GM19025 (cell line): Measurements from ENCODE around the gene CWH43.
A peak's percentile ranks its signal among the peaks of the same experiment; 100 is the strongest.
"Not testable (repeated sequence)": the region's sequence is repeated elsewhere in the genome, so short reads cannot be mapped to it uniquely, and the experiment has no call there.

ENCODE experiments used
- ATAC-seq: cut with Tn5 transposase; IDR thresholded peaks from one replicate; pipeline ENCODE4 v1.9.1; 2021; ENCODE audit warnings: mild to moderate bottlenecking, low read depth, moderate library complexity; ENCODE audit not compliant: unreplicated experiment

CWH43 gene

GRCh38 chr4:48985976-48986653, at the start of gene CWH43:
TSS of gene CWH43 (plus strand) at chr4:48986275. CDS start at chr4:48986430, 155 bp downstream.
- ATAC-seq, result no peak

DNA sequence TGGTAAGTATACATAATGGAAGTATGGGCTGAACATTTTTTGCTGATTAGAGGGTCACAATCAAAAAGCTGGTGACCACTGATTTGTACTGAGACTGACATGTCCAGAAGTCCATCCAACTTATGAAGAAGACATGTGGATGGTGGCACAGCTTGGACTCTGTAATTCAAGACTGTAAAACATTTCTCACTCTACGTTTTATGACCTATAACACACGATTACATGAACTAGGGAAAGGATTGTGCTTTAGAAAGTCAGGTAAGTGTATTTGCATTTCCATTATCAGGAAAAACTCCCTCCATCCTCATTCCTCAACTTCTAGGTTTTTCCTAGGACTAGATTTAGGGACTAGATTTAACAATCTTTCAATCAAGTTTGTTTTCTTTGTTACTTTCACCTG, 49.0 kb upstream of the CWH43 start:
- ATAC-seq, result no peak

DNA sequence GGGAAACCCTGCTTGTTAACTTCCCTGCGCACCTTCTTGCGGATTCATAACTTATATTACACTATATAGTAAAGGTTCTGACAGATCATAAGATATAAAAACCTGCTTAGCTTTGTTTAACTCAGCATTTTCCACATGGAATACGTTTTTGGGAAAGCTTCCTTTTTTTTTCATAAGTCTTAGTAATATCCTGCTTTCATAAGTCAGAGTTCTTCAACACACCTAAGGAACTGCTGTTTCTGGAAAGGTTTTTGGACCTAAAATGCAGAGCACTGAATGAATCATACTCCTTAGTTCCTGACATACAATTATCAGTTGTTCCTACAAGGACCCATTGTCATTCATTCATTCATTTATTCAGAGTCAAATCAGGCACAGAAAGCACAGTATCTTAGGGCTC, 47.2 kb upstream of the CWH43 start:
- ATAC-seq, result no peak

- ATAC-seq, result no peak
Measured at GRCh38 chr4:48939785-48940184, 46.3 kb upstream of the CWH43 start.

DNA sequence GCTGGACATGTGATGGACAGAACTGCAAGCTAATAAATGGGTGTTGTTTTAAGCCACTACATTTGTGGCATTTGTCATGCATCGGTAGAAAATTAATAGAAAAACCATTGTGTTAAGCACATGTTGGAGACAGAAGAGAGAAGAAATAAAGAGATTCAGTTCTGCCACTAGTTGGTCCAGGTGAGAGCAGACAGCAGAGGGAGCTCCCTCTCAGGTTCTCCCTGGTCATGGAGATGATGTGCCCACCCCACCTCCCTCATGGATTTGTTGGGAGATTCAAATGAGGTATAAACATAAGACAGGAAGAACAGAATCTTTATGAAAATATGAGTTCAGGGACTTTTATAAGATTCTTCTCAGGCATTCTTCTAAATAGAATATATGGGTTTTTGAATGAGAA, 42.7 kb upstream of the CWH43 start:
- no peak for ATAC-seq

GRCh38 chr4:48944252-48944651, 41.8 kb upstream of the CWH43 start:
- ATAC-seq, result no peak

DNA sequence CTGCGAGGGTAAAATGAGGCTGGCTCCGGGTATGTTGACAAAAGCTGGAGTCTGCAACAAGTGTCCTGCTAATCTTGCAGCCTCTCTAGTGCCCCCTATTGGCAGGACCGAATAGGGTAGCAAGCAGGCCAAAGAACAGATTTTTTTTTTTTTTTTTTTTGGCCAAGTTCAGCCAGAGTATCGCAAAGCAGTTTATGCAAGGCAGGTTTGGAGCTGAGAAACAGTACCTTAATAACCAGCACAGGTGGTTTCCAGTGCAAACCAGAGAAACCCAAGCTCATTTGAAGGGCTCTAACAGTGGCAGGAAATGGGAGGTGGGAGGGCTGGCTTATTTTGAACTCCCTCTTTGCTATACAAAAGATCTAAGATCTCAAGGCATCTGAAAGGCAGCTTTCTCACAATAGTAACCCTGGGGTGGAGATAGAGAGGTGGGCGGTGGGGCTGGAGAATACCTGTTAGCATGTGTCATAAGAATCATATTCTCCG, 41.3 kb upstream of the CWH43 start:
- ATAC-seq, result no peak

DNA sequence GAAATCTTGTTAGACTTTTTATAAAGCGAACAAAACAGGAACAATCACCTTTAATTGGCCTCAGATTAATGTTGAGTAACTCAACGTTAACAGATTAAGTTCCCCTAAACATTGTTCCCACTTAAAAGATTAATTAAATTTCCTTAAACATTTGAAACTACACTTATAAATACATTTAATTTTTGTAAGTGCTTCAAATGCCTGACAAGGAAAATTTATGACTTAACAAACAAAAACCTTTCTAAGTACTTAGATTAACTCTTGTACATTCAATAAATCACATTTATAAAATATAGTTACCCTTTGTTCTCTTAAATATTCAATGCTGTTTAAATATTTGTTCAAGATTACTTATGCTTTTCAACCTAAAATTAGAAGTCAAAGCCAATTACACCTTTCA, 40.1 kb upstream of the CWH43 start:
- ATAC-seq, result no peak

DNA sequence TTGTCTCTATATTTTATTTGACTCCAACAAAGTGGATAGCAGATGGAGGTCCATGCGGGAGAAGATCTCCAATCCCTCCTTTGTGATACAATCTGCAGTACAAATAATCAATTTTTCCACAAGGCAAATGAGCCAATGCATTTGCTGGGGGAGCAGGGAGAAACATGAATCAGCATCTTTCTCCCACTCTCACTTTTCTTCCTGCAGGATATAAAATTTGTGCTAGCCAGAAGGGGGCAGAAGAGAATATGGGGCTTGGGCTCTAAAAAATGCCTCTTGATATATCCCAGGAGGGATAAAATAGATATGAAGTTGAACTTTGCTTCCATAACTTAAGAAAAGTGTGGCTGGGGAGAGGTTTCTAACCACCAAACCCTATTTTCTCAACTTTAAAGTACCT, 38.3 kb upstream of the CWH43 start:
- ATAC-seq, result no peak

- ATAC-seq, result no peak
Measured at GRCh38 chr4:48949086-48949485, 37.0 kb upstream of the CWH43 start.

- no peak for ATAC-seq
Measured at GRCh38 chr4:48949518-48950219, 36.4 kb upstream of the CWH43 start.

DNA sequence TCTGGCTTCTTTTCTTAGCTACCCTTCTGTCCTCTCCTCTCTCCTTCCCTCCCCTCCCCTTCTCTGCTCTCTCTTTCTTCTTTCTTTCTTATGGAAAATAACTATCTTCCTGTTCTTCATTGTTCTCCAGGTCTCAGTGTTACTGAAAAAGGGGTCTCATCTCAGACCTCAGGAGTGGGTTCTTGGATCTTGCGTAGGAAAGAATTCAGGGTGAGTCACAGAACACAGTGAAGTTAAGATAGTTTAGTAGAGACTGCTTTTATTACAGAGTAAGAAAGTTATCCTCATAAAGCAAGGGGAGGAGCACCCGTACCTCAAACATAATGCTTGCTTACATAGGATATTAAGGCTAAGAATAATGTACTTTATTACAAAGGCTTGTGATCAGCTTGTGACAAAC, 31.8 kb upstream of the CWH43 start:
- ATAC-seq, result no peak

- not testable (repeated sequence) for ATAC-seq
Measured at GRCh38 chr4:48957366-48957765, 28.7 kb upstream of the CWH43 start.

GRCh38 chr4:48958582-48958981, 27.5 kb upstream of the CWH43 start:
- no peak for ATAC-seq

- ATAC-seq, result no peak
Measured at GRCh38 chr4:48960988-48961635, 25.0 kb upstream of the CWH43 start.

GRCh38 chr4:48962636-48963035, 23.4 kb upstream of the CWH43 start:
- no peak for ATAC-seq

- ATAC-seq, result peak; percentile 75
Measured at GRCh38 chr4:48963042-48963679, 22.9 kb upstream of the CWH43 start.

- no peak for ATAC-seq
Measured at GRCh38 chr4:48967101-48967500, 19.0 kb upstream of the CWH43 start.

GRCh38 chr4:48967631-48968030, 18.4 kb upstream of the CWH43 start:
- ATAC-seq, result no peak

- no peak for ATAC-seq
Measured at GRCh38 chr4:48968814-48969213, 17.3 kb upstream of the CWH43 start.

DNA sequence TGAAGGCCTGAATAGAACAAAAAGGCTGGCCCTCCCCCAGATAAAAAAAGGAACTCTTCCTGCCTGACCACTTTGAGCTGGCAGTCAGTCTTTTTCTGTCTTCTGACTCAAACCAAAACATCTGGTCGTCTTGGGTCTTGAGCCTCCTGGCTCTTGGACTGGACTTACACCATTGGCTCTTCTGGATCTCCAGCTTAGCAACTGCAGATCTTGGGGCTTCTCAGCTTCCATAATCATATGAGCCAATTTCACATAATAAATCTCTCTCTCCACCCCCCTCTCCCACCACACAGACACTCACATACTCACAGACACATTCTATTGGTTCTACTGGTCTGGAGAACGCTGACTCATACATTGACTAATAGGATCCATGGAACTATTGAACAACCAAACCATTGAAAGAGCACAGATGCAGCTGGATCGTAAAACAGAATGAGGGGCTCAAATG, 15.6 kb upstream of the CWH43 start:
- no peak for ATAC-seq
